ENCODE data around the gene DMXL1. TPM values are rescaled to one million over a fixed set of nuclear protein-coding genes. Genes with fewer than 3 reads are reported as not detected.
"Not testable (repeated sequence)": the region's sequence is repeated elsewhere in the genome, so short reads cannot be mapped to it uniquely, and the experiment has no call there.

The DMXL1 gene
- total and polyA plus RNA-seq, 3 donors from 2014 or later: 16.0 to 93.3 (median 63.9) TPM

- H3K27me3 ChIP-seq: no peaks in the 10 kb centered on the region
- no peaks in the 10 kb centered on the region for H3K9me3 ChIP-seq
- intact Hi-C loops (cut with DNase I; ENCODE audit: low total_unique reads): no loop called here
- WGBS, 2 donors: 88 to 95% methylated on average over 3 of the region's 3 CpGs
- DNase-seq: no peak
- no peak overlapping the region for H3K4me3 ChIP-seq
- H3K27ac ChIP-seq: no peak overlapping the region
- no peaks in the 10 kb centered on the region for H3K36me3 ChIP-seq (ENCODE audit: low read depth, missing control alignments)
- TF ChIP-seq CTCF (IDR thresholded peaks at IDR 0.05) (no peak), POLR2A (IDR thresholded peaks at IDR 0.05) (no peak)
- no peaks in the 10 kb centered on the region for H3K4me1 ChIP-seq
Observed at GRCh38 chr5:119176785-119177184, 105.9 kb downstream of the DMXL1 start.

- H3K27ac ChIP-seq: no peak overlapping the region
- no peaks in the 10 kb centered on the region for H3K9me3 ChIP-seq
- no peaks in the 10 kb centered on the region for H3K27me3 ChIP-seq
- no peak overlapping the region for H3K4me3 ChIP-seq
- intact Hi-C loops (cut with DNase I; ENCODE audit: low total_unique reads): no loop called here
- no peak for DNase-seq
- H3K36me3 ChIP-seq (ENCODE audit: low read depth, missing control alignments): no peaks in the 10 kb centered on the region
- H3K4me1 ChIP-seq: no peaks in the 10 kb centered on the region
- WGBS, 2 donors: 85 to 97% methylated on average over 3 of the region's 3 CpGs
- TF ChIP-seq POLR2A (IDR thresholded peaks at IDR 0.05) (no peak), CTCF (IDR thresholded peaks at IDR 0.05) (no peak)
Observed at GRCh38 chr5:119177226-119177625, 106.3 kb downstream of the DMXL1 start.

- 85 to 87% methylated on average over 2 of the region's 2 CpGs for WGBS, 2 donors
- H3K9me3 ChIP-seq: no peaks in the 10 kb centered on the region
Observed at GRCh38 chr5:119178435-119178834, 107.5 kb downstream of the DMXL1 start.

GRCh38 chr5:119179857-119180641 is 109.2 kb downstream of the DMXL1 start:
- intact Hi-C loops (cut with DNase I; ENCODE audit: low total_unique reads): no loop called here
- WGBS, 2 donors: 93 to 95% methylated on average over 1 of the region's 1 CpG
- Histone ChIP-seq H3K27me3 (no peaks in the 10 kb centered on the region), H3K36me3 (ENCODE audit: low read depth, missing control alignments) (no peaks in the 10 kb centered on the region), H3K4me3 (no peak overlapping the region), H3K27ac (no peak overlapping the region), H3K9me3 (no peaks in the 10 kb centered on the region), H3K4me1 (no peaks in the 10 kb centered on the region)
- DNase-seq: no peak
- TF ChIP-seq POLR2A (IDR thresholded peaks at IDR 0.05) (no peak), CTCF (IDR thresholded peaks at IDR 0.05) (no peak)

More at GRCh38 chr5:119178435-119178834, 107.5 kb downstream of the DMXL1 start:
- TF ChIP-seq POLR2A (IDR thresholded peaks at IDR 0.05) (no peak), CTCF (IDR thresholded peaks at IDR 0.05) (no peak)
- DNase-seq: no peak
- Histone ChIP-seq H3K4me1 (no peaks in the 10 kb centered on the region), H3K36me3 (ENCODE audit: low read depth, missing control alignments) (no peaks in the 10 kb centered on the region), H3K4me3 (no peak overlapping the region), H3K27me3 (no peaks in the 10 kb centered on the region), H3K27ac (no peak overlapping the region)
- intact Hi-C loops (cut with DNase I; ENCODE audit: low total_unique reads): no loop called here

GRCh38 chr5:119185512-119185911 is 114.6 kb downstream of the DMXL1 start:
- intact Hi-C loops (cut with DNase I; ENCODE audit: low total_unique reads); H3K4me3 ChIP-seq; H3K27me3 ChIP-seq; H3K4me1 ChIP-seq; H3K27ac ChIP-seq; H3K9me3 ChIP-seq; H3K36me3 ChIP-seq (ENCODE audit: low read depth, missing control alignments); DNase-seq: not testable (repeated sequence)
- 44 to 61% methylated on average over 2 of the region's 2 CpGs for WGBS, 2 donors
